ENCODE measurements around the gene FAM163A. TPM values are rescaled to one million over a fixed set of nuclear protein-coding genes. Genes with fewer than 3 reads are reported as not detected.

Gene FAM163A
- total and polyA plus RNA-seq, 9 of the 15 experiments (the other 6 are each of a cell fraction or from before 2014, with no cell fraction given), result not detected

DNA sequence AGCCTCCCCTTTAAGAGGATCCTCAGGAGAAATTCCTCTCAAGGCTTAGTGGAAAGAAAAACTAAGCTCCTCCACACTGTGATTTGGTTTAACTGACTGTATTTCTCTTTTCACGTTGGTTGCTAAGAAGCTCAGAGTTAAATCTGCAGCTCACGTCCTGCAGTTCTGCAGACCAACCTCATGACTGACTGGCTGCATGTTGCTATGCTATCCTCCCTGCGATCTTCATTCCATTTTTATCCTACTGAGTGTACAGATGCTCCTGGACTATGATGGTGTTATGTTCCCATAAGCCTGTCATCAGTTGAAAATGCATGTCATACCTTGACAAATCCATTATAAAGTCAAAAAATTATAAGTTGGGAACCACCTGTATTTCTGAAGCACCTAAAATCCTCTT lies 34.6 kb downstream of the FAM163A start (continued):
- TF ChIP-seq, protein P1, sequence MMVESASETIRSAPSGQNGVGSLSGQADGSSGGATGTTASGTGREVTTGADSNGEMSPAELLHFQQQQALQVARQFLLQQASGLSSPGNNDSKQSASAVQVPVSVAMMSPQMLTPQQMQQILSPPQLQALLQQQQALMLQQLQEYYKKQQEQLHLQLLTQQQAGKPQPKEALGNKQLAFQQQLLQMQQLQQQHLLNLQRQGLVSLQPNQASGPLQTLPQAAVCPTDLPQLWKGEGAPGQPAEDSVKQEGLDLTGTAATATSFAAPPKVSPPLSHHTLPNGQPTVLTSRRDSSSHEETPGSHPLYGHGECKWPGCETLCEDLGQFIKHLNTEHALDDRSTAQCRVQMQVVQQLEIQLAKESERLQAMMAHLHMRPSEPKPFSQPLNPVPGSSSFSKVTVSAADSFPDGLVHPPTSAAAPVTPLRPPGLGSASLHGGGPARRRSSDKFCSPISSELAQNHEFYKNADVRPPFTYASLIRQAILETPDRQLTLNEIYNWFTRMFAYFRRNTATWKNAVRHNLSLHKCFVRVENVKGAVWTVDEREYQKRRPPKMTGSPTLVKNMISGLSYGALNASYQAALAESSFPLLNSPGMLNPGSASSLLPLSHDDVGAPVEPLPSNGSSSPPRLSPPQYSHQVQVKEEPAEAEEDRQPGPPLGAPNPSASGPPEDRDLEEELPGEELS (CRISPR knock-in tag; IDR thresholded peaks at IDR 0.05; ENCODE audit: borderline replicate concordance), result no peak
- no peak for TF ChIP-seq PHF20 (IDR thresholded peaks at IDR 0.05; ENCODE audit: partially characterized antibody)
- TF ChIP-seq, protein P2, sequence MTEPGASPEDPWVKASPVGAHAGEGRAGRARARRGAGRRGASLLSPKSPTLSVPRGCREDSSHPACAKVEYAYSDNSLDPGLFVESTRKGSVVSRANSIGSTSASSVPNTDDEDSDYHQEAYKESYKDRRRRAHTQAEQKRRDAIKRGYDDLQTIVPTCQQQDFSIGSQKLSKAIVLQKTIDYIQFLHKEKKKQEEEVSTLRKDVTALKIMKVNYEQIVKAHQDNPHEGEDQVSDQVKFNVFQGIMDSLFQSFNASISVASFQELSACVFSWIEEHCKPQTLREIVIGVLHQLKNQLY (CRISPR knock-in tag; conservative IDR thresholded peaks at IDR 0.05), result no peak

DNA sequence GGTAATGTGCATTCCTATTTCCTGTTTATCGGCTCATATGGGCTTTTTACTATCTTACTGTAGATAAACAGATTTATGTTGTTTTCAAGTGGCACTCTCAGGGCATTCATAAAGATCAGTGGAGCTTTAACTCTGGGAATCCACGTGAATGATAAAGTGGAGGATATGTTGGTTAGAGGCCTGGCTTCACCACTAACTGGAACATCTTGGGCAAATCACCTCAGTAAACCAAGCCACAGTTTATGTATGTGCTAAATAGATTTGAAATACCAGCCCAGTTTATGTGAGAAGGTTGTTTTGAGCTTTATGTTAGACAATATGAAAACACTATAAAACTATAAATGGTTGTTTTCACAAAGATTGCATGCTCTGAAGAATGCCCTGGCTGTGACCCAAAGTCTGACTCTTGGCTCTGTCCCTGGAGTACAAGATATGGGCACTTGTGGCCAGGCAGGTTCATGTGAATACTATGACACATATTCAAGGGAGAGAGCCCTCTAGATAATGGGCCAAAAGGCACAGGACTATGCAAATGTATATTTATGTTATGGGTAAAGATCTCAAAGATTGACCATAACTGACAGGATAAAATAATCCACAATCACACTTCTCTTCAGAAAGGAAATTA lies 36.7 kb downstream of the FAM163A start:
- no peak overlapping the region for H3K9ac ChIP-seq (ENCODE audit: insufficient read depth in 1 of 2, low read depth in 2 of 2, low read length in 2 of 2)
- no peaks in the 10 kb centered on the region for H3K9me1 ChIP-seq (ENCODE audit: control insufficient read depth, insufficient read depth, low read length)
- H4K20me1 ChIP-seq (replicated peaks; ENCODE audit: control insufficient read depth, insufficient read depth, low read length), result no peaks in the 10 kb centered on the region
- no peak overlapping the region for H3K27ac ChIP-seq (ENCODE audit: extremely low read depth, low read depth, low read length)
- no peaks in the 10 kb centered on the region for H3K36me3 ChIP-seq (ENCODE audit: control insufficient read depth, insufficient read depth, low read length)
- FAIRE-seq (no peak), DNase-seq (ENCODE audit: extremely low read depth in 1 of 4, low spot score in 3 of 4) (no peak), ATAC-seq (no peak)
- no peaks in the 10 kb centered on the region for H3K4me1 ChIP-seq (replicated peaks in 1 of 2; ENCODE audit: control insufficient read depth in 2 of 2, insufficient read depth in 2 of 2, low read length in 2 of 2)
- no peaks in the 10 kb centered on the region for H3K9me3 ChIP-seq (replicated peaks; ENCODE audit: control insufficient read depth, insufficient read depth, low read depth, low read length)
- no peaks in the 10 kb centered on the region for H3K79me2 ChIP-seq (ENCODE audit: control insufficient read depth, insufficient read depth, low read length)
- no peak overlapping the region for H2AFZ ChIP-seq (ENCODE audit: low read depth, low read length)
- CTCF ChIA-PET (ENCODE audit: low intra/inter-chr PET ratio), result interaction anchor here (0.6 kb wide), 1 partner anchor 34 kb away, joined by 3 read pairs; no protein-coding TSS in a partner anchor
- in situ Hi-C loops (cut with MboI), result no loop called here
- no peak overlapping the region for H3K4me3 ChIP-seq
- POLR2A ChIA-PET, result interaction anchor here (0.8 kb wide), 1 partner anchor 29 kb away, joined by 3 read pairs; no protein-coding TSS in a partner anchor
- 0% methylated on average over 2 of the region's 2 CpGs for WGBS (ENCODE audit: insufficient coverage, low coverage, missing lambda C conversion rate)
- BruUV-seq (replicated peaks), result no TSS peak
- intact Hi-C loops (cut with micrococcal nuclease), result no loop called here
- peaks cover 34 to 51% of the 10 kb centered on the region in 2 experiments for H3K27me3 ChIP-seq (ENCODE audit: control insufficient read depth in 2 of 2, insufficient read depth in 2 of 2, low read length in 2 of 2)
- no peak overlapping the region for H3K4me2 ChIP-seq (ENCODE audit: insufficient read depth, low read length)
- TF ChIP-seq, protein P3, sequence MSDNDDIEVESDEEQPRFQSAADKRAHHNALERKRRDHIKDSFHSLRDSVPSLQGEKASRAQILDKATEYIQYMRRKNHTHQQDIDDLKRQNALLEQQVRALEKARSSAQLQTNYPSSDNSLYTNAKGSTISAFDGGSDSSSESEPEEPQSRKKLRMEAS (CRISPR knock-in tag; IDR thresholded peaks at IDR 0.05), result no peak
- TF ChIP-seq TEAD2 (tag; IDR thresholded peaks at IDR 0.05) (no peak), ESRRA (IDR thresholded peaks at IDR 0.05; ENCODE audit: borderline replicate concordance, low read depth) (no peak), ZNF354B (CRISPR knock-in tag; IDR thresholded peaks at IDR 0.05) (no peak), ZBTB1 (CRISPR knock-in tag; IDR thresholded peaks at IDR 0.05; ENCODE audit: borderline replicate concordance, low read depth) (no peak), MECOM (CRISPR knock-in tag; IDR thresholded peaks at IDR 0.05) (no peak)
- TF ChIP-seq, protein P4, sequence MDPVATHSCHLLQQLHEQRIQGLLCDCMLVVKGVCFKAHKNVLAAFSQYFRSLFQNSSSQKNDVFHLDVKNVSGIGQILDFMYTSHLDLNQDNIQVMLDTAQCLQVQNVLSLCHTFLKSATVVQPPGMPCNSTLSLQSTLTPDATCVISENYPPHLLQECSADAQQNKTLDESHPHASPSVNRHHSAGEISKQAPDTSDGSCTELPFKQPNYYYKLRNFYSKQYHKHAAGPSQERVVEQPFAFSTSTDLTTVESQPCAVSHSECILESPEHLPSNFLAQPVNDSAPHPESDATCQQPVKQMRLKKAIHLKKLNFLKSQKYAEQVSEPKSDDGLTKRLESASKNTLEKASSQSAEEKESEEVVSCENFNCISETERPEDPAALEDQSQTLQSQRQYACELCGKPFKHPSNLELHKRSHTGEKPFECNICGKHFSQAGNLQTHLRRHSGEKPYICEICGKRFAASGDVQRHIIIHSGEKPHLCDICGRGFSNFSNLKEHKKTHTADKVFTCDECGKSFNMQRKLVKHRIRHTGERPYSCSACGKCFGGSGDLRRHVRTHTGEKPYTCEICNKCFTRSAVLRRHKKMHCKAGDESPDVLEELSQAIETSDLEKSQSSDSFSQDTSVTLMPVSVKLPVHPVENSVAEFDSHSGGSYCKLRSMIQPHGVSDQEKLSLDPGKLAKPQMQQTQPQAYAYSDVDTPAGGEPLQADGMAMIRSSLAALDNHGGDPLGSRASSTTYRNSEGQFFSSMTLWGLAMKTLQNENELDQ (CRISPR knock-in tag; IDR thresholded peaks at IDR 0.05; ENCODE audit: borderline replicate concordance), result no peak
- TF ChIP-seq, protein P5, sequence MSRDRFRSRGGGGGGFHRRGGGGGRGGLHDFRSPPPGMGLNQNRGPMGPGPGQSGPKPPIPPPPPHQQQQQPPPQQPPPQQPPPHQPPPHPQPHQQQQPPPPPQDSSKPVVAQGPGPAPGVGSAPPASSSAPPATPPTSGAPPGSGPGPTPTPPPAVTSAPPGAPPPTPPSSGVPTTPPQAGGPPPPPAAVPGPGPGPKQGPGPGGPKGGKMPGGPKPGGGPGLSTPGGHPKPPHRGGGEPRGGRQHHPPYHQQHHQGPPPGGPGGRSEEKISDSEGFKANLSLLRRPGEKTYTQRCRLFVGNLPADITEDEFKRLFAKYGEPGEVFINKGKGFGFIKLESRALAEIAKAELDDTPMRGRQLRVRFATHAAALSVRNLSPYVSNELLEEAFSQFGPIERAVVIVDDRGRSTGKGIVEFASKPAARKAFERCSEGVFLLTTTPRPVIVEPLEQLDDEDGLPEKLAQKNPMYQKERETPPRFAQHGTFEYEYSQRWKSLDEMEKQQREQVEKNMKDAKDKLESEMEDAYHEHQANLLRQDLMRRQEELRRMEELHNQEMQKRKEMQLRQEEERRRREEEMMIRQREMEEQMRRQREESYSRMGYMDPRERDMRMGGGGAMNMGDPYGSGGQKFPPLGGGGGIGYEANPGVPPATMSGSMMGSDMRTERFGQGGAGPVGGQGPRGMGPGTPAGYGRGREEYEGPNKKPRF (IDR thresholded peaks at IDR 0.05; ENCODE audit: low read depth, low read length), result no peak
